Measurements from ENCODE around the gene CYS1.

Gene CYS1

DNA sequence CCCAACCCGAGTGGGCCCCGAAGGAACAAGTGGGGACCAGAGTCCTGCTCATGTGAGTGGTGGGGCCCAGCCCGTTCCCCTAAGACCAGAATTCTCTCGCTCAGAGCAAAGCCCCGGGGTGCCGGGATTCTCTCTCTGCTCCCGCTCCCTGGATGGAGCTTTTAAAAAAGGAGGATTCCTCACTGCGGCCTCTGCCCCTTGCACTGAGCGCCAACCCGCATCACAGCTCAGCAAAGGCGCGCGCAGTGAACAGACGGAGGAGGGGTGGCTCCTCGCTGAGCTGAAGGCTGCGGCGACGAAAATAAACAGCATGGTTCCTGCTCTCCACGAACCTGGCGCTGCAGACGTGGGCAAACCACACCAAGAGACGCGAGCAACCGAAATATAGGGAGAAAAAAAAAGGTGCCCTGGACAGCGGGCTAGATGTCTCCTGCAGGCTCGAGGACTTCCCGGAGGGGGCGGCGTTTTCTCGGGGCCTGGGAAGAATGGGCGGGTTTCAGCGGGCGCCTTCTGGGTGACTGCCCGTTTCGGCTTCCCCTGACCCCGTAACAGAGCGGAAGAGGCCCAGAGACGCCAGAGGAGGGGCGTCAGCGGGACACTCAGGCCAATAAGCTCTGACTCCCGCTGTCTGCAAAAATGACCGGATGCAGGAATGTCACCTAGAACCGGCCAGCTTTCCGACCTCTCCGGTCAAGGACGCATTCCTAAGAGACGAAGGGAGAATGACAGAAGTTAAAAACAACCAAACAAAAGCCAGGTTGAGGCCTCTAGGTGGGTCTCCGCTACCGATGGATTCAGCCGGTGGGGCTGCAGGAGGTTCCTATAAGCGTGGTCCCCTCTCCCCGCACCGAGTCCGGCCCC, 37.7 kb downstream of the CYS1 start:
- Mint-ChIP-seq H3K4me3 (peak overlapping the region; percentile 89 to 96 (median 94)), H3K9me3 (no peaks in the 10 kb centered on the region), H3K27me3 (ENCODE audit: low read depth) (peaks cover 7% of the 10 kb centered on the region), H3K27ac (peak overlapping the region; percentile 99 to 100 (median 99)), H3K4me1 (peaks cover 31% of the 10 kb centered on the region), H3K36me3 (ENCODE audit: low read depth) (peaks cover 11% of the 10 kb centered on the region)
- TF ChIP-seq, protein P1, sequence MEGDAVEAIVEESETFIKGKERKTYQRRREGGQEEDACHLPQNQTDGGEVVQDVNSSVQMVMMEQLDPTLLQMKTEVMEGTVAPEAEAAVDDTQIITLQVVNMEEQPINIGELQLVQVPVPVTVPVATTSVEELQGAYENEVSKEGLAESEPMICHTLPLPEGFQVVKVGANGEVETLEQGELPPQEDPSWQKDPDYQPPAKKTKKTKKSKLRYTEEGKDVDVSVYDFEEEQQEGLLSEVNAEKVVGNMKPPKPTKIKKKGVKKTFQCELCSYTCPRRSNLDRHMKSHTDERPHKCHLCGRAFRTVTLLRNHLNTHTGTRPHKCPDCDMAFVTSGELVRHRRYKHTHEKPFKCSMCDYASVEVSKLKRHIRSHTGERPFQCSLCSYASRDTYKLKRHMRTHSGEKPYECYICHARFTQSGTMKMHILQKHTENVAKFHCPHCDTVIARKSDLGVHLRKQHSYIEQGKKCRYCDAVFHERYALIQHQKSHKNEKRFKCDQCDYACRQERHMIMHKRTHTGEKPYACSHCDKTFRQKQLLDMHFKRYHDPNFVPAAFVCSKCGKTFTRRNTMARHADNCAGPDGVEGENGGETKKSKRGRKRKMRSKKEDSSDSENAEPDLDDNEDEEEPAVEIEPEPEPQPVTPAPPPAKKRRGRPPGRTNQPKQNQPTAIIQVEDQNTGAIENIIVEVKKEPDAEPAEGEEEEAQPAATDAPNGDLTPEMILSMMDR (IDR thresholded peaks at IDR 0.05; ENCODE audit: unreplicated experiment in 3 of 3): no peak

DNA sequence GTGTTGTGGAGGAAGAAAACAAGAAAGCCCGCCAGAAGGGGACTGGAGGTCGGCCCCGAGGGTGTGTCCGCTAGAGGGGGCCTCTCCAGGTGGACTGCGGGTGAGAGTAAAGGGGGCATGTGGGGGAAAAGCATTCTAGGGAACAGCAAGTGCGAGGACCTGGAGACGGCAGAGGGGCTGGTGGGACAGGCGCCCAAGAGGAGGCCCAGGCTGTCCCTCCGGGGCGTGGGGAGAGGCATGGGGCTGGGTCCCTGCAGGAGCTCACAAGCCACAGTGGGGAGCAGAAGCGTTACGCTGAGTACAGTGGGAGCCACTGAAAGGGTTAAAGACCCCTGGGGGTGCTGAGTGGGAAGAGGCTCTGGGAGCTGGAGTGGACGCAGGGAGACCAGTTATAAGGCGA, 38.5 kb downstream of the CYS1 start:
- H3K27me3 Mint-ChIP-seq (ENCODE audit: low read depth): peaks cover 7% of the 10 kb centered on the region
- TF ChIP-seq, protein P1 (IDR thresholded peaks at IDR 0.05; ENCODE audit: unreplicated experiment in 3 of 3): no peak
- peak overlapping the region; percentile 99 to 100 (median 99) for H3K27ac Mint-ChIP-seq
- H3K4me1 Mint-ChIP-seq: peaks cover 24% of the 10 kb centered on the region
- no peaks in the 10 kb centered on the region for H3K9me3 Mint-ChIP-seq
- peaks cover 5% of the 10 kb centered on the region for H3K36me3 Mint-ChIP-seq (ENCODE audit: low read depth)
- H3K4me3 Mint-ChIP-seq: peak overlapping the region; percentile 89 to 96 (median 94)

DNA sequence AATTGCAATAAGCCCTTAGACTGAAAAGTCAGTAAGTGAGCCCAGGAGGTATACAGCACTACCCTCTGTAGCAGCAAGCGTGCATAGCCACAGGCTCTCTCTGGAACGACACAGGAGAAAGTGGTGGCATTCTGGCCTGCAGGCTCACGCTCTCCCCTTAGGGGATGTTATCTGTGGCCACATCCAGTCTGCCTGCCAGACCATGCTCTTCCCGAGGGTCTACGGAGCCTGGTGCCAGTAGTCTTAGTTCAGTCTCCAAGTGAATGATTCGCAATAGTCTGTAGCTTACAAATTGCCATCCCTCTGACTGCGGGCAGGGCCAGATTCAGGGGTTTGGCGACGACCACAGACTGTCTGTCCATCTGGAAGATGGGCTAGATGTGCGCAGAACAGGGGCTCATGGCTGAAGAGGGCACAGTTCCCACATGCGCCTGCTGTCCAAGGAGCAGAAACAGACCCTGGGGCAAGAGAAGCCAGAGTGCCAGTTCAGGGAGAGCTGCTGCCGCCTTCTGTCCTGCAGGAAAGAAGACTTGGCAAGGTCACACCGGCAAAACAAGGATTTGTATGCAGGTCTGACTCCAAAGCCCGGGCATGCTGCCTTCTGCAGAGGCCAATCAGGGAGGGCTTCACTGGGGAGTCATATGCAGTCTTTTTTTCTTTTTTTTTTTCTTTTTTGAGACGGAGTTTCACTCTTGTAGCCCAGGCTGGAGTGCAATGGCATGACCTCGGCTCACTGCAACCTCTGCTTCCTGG, 40.4 kb downstream of the CYS1 start:
- peak overlapping the region; percentile 16 to 53 (median 23) for H3K4me3 Mint-ChIP-seq

DNA sequence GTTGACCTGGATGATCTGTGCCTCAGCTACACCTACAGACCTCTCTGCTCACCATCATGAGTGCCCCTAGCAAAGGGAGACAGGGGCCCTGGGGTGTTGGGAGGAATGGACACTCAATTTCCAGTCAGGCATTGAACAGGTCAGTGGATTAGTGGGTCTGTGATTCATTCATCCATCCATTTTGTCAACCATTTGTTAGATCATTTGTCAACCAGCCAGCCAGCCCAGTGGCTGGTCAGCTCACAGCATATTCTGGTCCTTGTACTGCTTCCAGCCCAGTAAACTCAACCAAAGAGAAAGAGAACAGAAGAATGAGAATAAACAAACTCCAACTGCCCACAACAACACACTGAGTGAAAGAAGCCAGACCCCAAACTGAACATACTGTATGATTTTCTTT, 41.5 kb downstream of the CYS1 start:
- Mint-ChIP-seq H3K27me3 (ENCODE audit: low read depth) (peaks cover 7% of the 10 kb centered on the region), H3K4me3 (peak overlapping the region in 2 of 3 experiments; percentile 4), H3K4me1 (peaks cover 13% of the 10 kb centered on the region), H3K9me3 (no peaks in the 10 kb centered on the region), H3K27ac (peak overlapping the region in 2 of 3 experiments; percentile 0 to 14), H3K36me3 (ENCODE audit: low read depth) (no peaks in the 10 kb centered on the region)
- TF ChIP-seq, protein P1 (IDR thresholded peaks at IDR 0.05; ENCODE audit: unreplicated experiment in 3 of 3): no peak

More for the DNA sequence above, 40.4 kb downstream of the CYS1 start:
- Mint-ChIP-seq H3K9me3 (no peaks in the 10 kb centered on the region), H3K27me3 (ENCODE audit: low read depth) (peaks cover 7% of the 10 kb centered on the region), H3K4me1 (peaks cover 13% of the 10 kb centered on the region), H3K36me3 (ENCODE audit: low read depth) (no peaks in the 10 kb centered on the region), H3K27ac (peak overlapping the region; percentile 38 to 100 (median 66))
- TF ChIP-seq, protein P1 (IDR thresholded peaks at IDR 0.05; ENCODE audit: unreplicated experiment in 3 of 3): no peak

DNA sequence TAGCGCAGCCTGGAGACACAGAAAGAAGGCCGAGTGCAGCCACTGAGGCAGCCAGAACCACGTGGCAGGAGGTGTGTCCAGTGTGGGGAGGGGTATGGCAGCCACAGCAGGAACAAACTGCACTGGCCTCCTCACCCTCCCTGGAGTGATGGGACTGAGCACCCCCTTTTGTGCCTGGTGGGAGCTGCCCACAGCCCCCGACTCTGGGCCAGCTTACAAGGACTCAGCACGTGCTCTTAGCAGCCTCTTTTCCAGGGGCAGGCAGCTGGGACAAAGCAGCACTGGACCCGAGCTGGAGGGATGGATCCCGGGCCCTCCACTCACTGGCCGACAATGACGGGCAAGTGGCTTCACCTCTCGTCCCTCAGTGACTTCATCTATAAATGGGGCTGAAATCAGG, 42.1 kb downstream of the CYS1 start:
- H3K4me3 Mint-ChIP-seq: no peak overlapping the region
- H3K27me3 Mint-ChIP-seq (ENCODE audit: low read depth): peaks cover 7% of the 10 kb centered on the region

More for the DNA sequence above, 42.1 kb downstream of the CYS1 start:
- Mint-ChIP-seq H3K9me3 (no peaks in the 10 kb centered on the region), H3K4me1 (peaks cover 13% of the 10 kb centered on the region), H3K27ac (peak overlapping the region in 1 of 3 experiments; percentile 0), H3K36me3 (ENCODE audit: low read depth) (no peaks in the 10 kb centered on the region)
- TF ChIP-seq, protein P1 (IDR thresholded peaks at IDR 0.05; ENCODE audit: unreplicated experiment in 3 of 3): no peak

Data from nephron (organoid).